ENCODE results near the gene ZNRF3. TPM values are rescaled to one million over a fixed set of nuclear protein-coding genes. Genes with fewer than 3 reads are reported as not detected.
"Not testable (repeated sequence)": the region's sequence is repeated elsewhere in the genome, so short reads cannot be mapped to it uniquely, and the experiment has no call there.

ZNRF3 gene
- total RNA-seq, 4 donors from 2014 or later = 10.4 to 18.0 (median 14.2) TPM

DNA sequence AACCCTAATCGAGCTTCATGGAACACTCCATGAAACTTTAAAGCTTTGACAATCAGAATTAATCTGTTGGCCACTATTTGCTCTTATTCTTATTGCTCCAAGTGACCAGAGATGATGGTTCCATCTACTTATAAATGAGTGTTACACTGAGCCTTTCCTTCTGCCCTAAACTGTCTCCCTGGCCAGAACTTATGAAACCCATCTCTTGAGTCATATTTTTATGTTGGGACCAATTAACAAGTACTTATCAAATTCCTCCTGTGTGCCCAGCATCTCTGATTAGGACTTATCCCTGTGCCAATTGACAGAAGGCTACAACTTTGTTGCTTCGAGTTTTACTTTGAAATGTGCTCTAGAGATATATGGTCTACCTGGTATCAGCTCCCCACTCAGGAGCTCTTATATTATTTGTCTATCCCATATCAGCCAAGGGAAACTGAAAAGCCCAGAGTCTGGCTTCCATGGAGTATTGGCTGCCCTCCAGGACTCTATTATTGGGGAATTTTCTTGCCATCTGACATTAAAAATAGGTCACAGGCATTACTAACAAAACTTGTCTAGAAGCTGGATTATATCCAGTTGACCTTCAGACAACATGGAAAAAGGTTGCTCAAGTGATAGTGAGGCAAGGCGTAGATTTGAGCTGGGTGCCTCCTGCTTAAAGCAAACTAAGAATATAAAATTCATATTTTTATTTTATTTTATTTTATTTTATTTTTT lies 198.3 kb downstream of the ZNRF3 start:
- intact Hi-C loops (cut with DNase I) = no loop called here
- H3K4me3 ChIP-seq (replicated peaks in 1 of 3) = no peak overlapping the region
- H3K4me1 ChIP-seq = peaks cover 56 to 62% of the 10 kb centered on the region in 2 donors
- no peaks in the 10 kb centered on the region for H3K9me3 ChIP-seq
- H3K36me3 ChIP-seq = no peaks in the 10 kb centered on the region
- peak in 1 of 2 donors; percentile 19 for DNase-seq
- WGBS, 2 donors = 74 to 79% methylated on average over 3 of the region's 3 CpGs
- peak overlapping the region in 2 of 3 donors; percentile 64 to 83 for H3K27ac ChIP-seq
- no peaks in the 10 kb centered on the region for H3K27me3 ChIP-seq
- TF ChIP-seq POLR2A (IDR thresholded peaks at IDR 0.05) = no peak
- TF ChIP-seq, protein P1, sequence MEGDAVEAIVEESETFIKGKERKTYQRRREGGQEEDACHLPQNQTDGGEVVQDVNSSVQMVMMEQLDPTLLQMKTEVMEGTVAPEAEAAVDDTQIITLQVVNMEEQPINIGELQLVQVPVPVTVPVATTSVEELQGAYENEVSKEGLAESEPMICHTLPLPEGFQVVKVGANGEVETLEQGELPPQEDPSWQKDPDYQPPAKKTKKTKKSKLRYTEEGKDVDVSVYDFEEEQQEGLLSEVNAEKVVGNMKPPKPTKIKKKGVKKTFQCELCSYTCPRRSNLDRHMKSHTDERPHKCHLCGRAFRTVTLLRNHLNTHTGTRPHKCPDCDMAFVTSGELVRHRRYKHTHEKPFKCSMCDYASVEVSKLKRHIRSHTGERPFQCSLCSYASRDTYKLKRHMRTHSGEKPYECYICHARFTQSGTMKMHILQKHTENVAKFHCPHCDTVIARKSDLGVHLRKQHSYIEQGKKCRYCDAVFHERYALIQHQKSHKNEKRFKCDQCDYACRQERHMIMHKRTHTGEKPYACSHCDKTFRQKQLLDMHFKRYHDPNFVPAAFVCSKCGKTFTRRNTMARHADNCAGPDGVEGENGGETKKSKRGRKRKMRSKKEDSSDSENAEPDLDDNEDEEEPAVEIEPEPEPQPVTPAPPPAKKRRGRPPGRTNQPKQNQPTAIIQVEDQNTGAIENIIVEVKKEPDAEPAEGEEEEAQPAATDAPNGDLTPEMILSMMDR (IDR thresholded peaks at IDR 0.05) = no peak

DNA sequence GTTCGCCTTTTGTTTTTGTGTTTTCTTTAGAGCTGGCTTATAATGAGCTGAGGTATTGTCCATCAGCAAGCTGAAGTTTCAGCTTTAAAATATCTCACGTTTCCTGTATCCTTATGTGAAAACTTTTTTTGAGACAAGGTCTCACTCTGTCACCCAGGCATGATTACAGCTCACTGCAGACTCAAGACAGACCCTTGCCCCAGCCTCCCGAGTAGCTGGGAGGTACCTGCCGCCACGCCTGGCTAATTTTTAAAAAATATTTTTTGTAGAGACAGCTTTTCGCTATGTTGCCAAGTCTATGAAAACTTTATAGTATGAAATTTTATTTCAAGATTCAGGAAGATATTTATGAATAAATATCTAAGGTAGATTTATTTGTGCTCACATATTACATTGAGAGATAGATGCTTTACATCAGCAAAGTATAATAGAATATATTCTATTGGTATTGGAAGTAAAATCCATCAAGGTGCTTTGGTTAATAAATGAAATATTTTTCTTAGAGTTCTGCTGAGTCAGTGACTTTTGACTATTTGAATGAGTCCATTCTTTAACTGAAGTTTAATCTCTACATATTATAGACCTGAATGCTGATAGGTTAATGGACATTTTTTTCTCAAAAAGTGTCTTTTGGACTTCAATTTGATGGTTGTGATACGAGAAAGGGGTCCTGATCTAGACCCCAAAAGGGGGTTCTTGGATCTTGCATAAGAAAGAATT lies 199.6 kb downstream of the ZNRF3 start:
- Histone ChIP-seq H3K27ac (peak overlapping the region; percentile 31 to 83 (median 64)), H3K4me3 (replicated peaks in 1 of 3) (no peak overlapping the region), H3K36me3 (no peaks in the 10 kb centered on the region), H3K4me1 (peaks cover 51 to 54% of the 10 kb centered on the region in 2 donors), H3K27me3 (no peaks in the 10 kb centered on the region), H3K9me3 (no peaks in the 10 kb centered on the region)
- no peak for TF ChIP-seq POLR2A (IDR thresholded peaks at IDR 0.05)
- TF ChIP-seq, protein P1 (IDR thresholded peaks at IDR 0.05) = no peak
- DNase-seq = peak; percentile 55 to 57
- intact Hi-C loops (cut with DNase I) = no loop called here
- WGBS, 2 donors = 46 to 60% methylated on average over 7 of the region's 7 CpGs

DNA sequence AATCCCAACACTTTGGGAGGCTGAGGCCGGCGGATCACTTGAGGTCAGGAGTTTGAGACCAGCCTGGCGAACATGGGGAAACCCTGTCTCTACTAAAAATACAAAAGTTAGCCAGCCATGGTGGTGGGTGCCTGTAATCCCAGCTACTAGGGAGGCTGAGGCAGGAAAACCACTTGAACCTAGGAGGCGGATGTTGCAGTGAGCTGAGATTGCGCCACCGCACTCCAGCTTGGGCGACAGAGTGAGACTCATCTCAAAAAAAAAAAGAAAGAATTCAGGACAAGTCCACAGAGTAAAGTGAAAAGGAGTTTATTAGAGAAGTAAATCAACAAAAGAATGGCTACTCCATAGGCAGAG lies 200.2 kb downstream of the ZNRF3 start:
- peak; percentile 41 to 47 for DNase-seq
- H3K9me3 ChIP-seq; intact Hi-C loops (cut with DNase I); H3K4me3 ChIP-seq (replicated peaks in 1 of 3); H3K27me3 ChIP-seq; H3K36me3 ChIP-seq: not testable (repeated sequence)
- Histone ChIP-seq H3K27ac (peak overlapping the region; percentile 1 to 83 (median 29)), H3K4me1 (peaks cover 47 to 50% of the 10 kb centered on the region in 2 donors)
- WGBS, 2 donors = 95 to 97% methylated on average over 7 of the region's 7 CpGs

DNA sequence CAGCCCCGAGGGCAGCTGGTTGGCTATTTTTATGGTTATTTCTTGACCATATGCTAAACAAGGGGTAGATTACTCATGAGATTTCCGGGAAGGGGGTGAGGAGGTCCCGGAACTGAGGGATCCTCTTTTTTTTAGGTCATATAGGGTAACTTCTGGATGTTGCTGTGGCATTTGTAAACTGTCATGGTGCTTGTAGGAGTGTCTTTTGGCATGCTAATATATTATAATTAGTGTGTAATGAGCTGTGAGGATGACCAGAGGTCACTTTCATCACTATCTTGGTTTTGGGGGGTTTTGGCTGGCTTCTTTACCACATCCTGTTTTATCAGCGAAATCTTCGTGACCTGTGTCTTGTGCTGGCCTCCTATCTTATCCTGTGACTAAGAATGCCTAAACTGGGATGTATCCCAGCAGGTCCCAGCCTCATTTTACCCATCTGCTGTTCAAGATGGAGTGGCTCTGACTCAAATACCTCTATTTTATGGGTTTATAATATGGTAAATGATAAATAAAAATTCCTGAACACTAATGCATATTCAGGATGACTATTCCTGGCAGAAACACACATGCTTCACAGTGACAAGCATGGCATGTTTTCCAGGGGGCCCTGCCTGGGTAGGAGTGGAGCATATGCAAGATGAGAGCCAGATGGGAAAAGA lies 200.7 kb downstream of the ZNRF3 start:
- intact Hi-C loops (cut with DNase I) = no loop called here
- Histone ChIP-seq H3K4me3 (replicated peaks in 1 of 3) (no peak overlapping the region), H3K36me3 (no peaks in the 10 kb centered on the region), H3K27ac (peak overlapping the region in 2 of 3 donors; percentile 29 to 83), H3K4me1 (peaks cover 42 to 48% of the 10 kb centered on the region in 2 donors), H3K27me3 (no peaks in the 10 kb centered on the region), H3K9me3 (no peaks in the 10 kb centered on the region)
- no peak for TF ChIP-seq POLR2A (IDR thresholded peaks at IDR 0.05)
- TF ChIP-seq, protein P1 (IDR thresholded peaks at IDR 0.05) = no peak
- 74 to 79% methylated on average over 5 of the region's 5 CpGs for WGBS, 2 donors
- no peak for DNase-seq

DNA sequence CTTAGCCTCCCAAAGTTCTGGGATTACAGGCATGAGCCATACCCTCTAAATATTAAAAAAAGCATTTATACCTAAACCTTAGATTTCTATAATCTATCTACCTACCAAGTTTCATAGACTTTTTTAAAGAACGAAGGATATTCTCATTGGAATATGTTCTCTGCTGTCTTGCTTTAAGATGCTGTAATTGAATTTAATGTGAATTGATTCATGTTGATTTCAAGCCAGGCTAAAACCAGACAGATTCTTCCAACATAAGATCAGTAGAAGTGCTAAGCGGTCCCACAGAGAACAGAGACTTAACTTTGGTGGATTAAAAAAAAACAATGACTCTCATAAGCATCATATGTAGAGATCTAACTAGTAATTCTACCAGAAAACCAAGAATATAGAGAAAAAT lies 203.6 kb downstream of the ZNRF3 start:
- WGBS, 2 donors = 94% methylated on average over 2 of the region's 2 CpGs
- Histone ChIP-seq H3K4me3 (replicated peaks in 1 of 3) (no peak overlapping the region), H3K27me3 (no peaks in the 10 kb centered on the region), H3K27ac (no peak overlapping the region), H3K4me1 (peaks cover 18 to 22% of the 10 kb centered on the region in 2 donors), H3K36me3 (no peaks in the 10 kb centered on the region), H3K9me3 (no peaks in the 10 kb centered on the region)
- intact Hi-C loops (cut with DNase I) = no loop called here
- TF ChIP-seq, protein P1 (IDR thresholded peaks at IDR 0.05) = no peak
- TF ChIP-seq POLR2A (IDR thresholded peaks at IDR 0.05) = no peak
- no peak for DNase-seq
